CD4-positive, alpha-beta T cell (primary cell): ENCODE data around the gene BABAM2. TPM values are rescaled to one million over a fixed set of nuclear protein-coding genes. Genes with fewer than 3 reads are reported as not detected.
A peak's percentile ranks its signal among the peaks of the same experiment; 100 is the strongest.

Experiments used
- ATAC-seq: fragments of 200-7000 bp; cut with Tn5 transposase; one replicate; pipeline ENCODE4 v1.10.0; 2022; ENCODE audit warnings: mild to moderate bottlenecking; ENCODE audit not compliant: poor library complexity
- CTCF ChIA-PET: fragments of 350-600 bp; sonication (Branson Sonifier 250); formaldehyde crosslinking; loops from one replicate; lab custom pipeline; 2021; ENCODE audit warnings: antibody characterized with exemption, inconsistent platforms; lab: Charles Lee
- POLR2A ChIA-PET: fragments of 350-600 bp; sonication (Branson Sonifier 250); formaldehyde crosslinking; loops from one replicate; lab custom pipeline; 2021; ENCODE audit warnings: antibody characterized with exemption, inconsistent platforms; lab: Charles Lee
- DNase-seq, 14 experiments: peaks; one replicate each; pipeline ENCODE4 v3.0.0-alpha.2; 2013 to 2020; ENCODE audit warnings: mixed read lengths in 2 of 14
- H3K27ac ChIP-seq, 2 donors: one replicate each; pipeline versions ENCODE4 v1.5.1 to v1.7.0; 2013; ENCODE audit warnings: low read length in 2 of 2, low read depth in 1 of 2, mild to moderate bottlenecking in 1 of 2
- H3K27me3 ChIP-seq, 2 experiments: 1 replicate in 1 of 2; 2 replicates in 1 of 2; pipeline versions ENCODE4 v1.6.1 to v1.7.0; 2013; ENCODE audit warnings: low read length in 2 of 2, control low read depth in 1 of 2, mild to moderate bottlenecking in 1 of 2, moderate library complexity in 1 of 2; ENCODE audit not compliant: insufficient read depth in 2 of 2, control insufficient read depth in 1 of 2
- H3K36me3 ChIP-seq: one replicate; pipeline ENCODE4 v1.6.1; 2013; ENCODE audit warnings: low read length, control low read depth; ENCODE audit not compliant: insufficient read depth
- H3K4me1 ChIP-seq: one replicate; pipeline ENCODE4 v1.6.1; 2013; ENCODE audit warnings: low read length, control low read depth; ENCODE audit not compliant: insufficient read depth
- H3K4me3 ChIP-seq: one replicate; pipeline ENCODE4 v1.5.1; 2013; ENCODE audit warnings: mild to moderate bottlenecking, low read length, moderate library complexity
- H3K9me3 ChIP-seq, 2 experiments: 1 replicate in 1 of 2; 2 replicates in 1 of 2; pipeline versions ENCODE4 v1.6.1 to v1.7.0; 2013; ENCODE audit warnings: low read length in 2 of 2, mild to moderate bottlenecking in 2 of 2, control low read depth in 1 of 2, moderate library complexity in 1 of 2; ENCODE audit not compliant: control insufficient read depth in 1 of 2, insufficient read depth in 1 of 2
- H3K27ac Mint-ChIP-seq: one replicate; pipeline ENCODE4 v1.8.0; 2020; ENCODE audit warnings: mixed read lengths
- H3K27me3 Mint-ChIP-seq: one replicate; pipeline ENCODE4 v1.8.0; 2021; ENCODE audit warnings: mixed read lengths
- H3K36me3 Mint-ChIP-seq: one replicate; pipeline ENCODE4 v1.8.0; 2021; ENCODE audit warnings: low read depth, mixed read lengths
- H3K4me1 Mint-ChIP-seq: one replicate; pipeline ENCODE4 v1.8.0; 2021; ENCODE audit warnings: low read depth, mixed read lengths
- H3K4me3 Mint-ChIP-seq: one replicate; pipeline ENCODE4 v1.8.0; 2020; ENCODE audit warnings: mild to moderate bottlenecking, mixed read lengths
- H3K9me3 Mint-ChIP-seq: one replicate; pipeline ENCODE4 v1.8.0; 2020; ENCODE audit warnings: mixed read lengths
- CTCF ChIP-seq: fragments of 200-600 bp; IDR thresholded peaks from one replicate; pipeline ENCODE4 v1.8.0; 2022; ENCODE audit warnings: antibody characterized with exemption, mild to moderate bottlenecking
- intact Hi-C, 2 experiments: fragments of 100-400 bp; cut with DNase I in 1 of 2; cut with micrococcal nuclease in 1 of 2; formaldehyde crosslinking; loops; one replicate each; pipeline versions ENCODE4 v1.15.1 to v1.9.0; 2023 to 2025; cut with DNase I, micrococcal nuclease
- total RNA-seq, 174 experiments: library from RNA in 2 of 174; stranded (reverse) in 2 of 174; gene quantifications; one replicate each; pipeline ENCODE4 v1.2.3 and lab custom pipeline; 2021 to 2026

The BABAM2 gene
- total RNA-seq, 2 experiments from 2014 or later, result 29.2 to 32.8 TPM

- no peaks in the 10 kb centered on the region for H3K27me3 ChIP-seq
- H3K27ac ChIP-seq, result no peak overlapping the region
- no peak for DNase-seq
- no peak for ATAC-seq
- H3K36me3 Mint-ChIP-seq, result peaks cover 17% of the 10 kb centered on the region
- CTCF ChIA-PET, result interaction anchor here (0.9 kb wide), 1 partner anchor 9 kb away, joined by 3 read pairs; no protein-coding TSS in a partner anchor
- H3K4me1 ChIP-seq, result peaks cover 4% of the 10 kb centered on the region
- peaks cover 16% of the 10 kb centered on the region for H3K4me1 Mint-ChIP-seq
- peak overlapping the region; percentile 18 for H3K27ac Mint-ChIP-seq
- intact Hi-C loops, result no loop called here
- no peaks in the 10 kb centered on the region for H3K9me3 Mint-ChIP-seq
- no peak for TF ChIP-seq CTCF
- H3K4me3 Mint-ChIP-seq, result no peak overlapping the region
- H3K4me3 ChIP-seq, result no peak overlapping the region
- no peaks in the 10 kb centered on the region for H3K36me3 ChIP-seq
- POLR2A ChIA-PET, result no interaction called here
- H3K9me3 ChIP-seq, result no peaks in the 10 kb centered on the region
- no peaks in the 10 kb centered on the region for H3K27me3 Mint-ChIP-seq
Observed at GRCh38 chr2:28247290-28247689, 356.8 kb downstream of the BABAM2 start.

GRCh38 chr2:28247734-28248133 lies 357.2 kb downstream of the BABAM2 start:
- CTCF ChIA-PET, result no interaction called here
- DNase-seq (no peak), ATAC-seq (no peak)
- H3K9me3 ChIP-seq, result no peaks in the 10 kb centered on the region
- Mint-ChIP-seq H3K27ac (peak overlapping the region; percentile 18), H3K9me3 (no peaks in the 10 kb centered on the region), H3K27me3 (no peaks in the 10 kb centered on the region), H3K4me1 (peaks cover 20% of the 10 kb centered on the region), H3K4me3 (no peak overlapping the region), H3K36me3 (peaks cover 17% of the 10 kb centered on the region)
- no peak overlapping the region for H3K27ac ChIP-seq
- POLR2A ChIA-PET, result no interaction called here
- peaks cover 4% of the 10 kb centered on the region for H3K4me1 ChIP-seq
- no peaks in the 10 kb centered on the region for H3K27me3 ChIP-seq
- no peak for TF ChIP-seq CTCF
- H3K36me3 ChIP-seq, result no peaks in the 10 kb centered on the region
- intact Hi-C loops, result no loop called here
- H3K4me3 ChIP-seq, result no peak overlapping the region

GRCh38 chr2:28248511-28248910 lies 358.0 kb downstream of the BABAM2 start:
- no peak overlapping the region for H3K4me3 ChIP-seq
- intact Hi-C loops, result no loop called here
- Mint-ChIP-seq H3K36me3 (peaks cover 19% of the 10 kb centered on the region), H3K27me3 (no peaks in the 10 kb centered on the region), H3K9me3 (no peaks in the 10 kb centered on the region), H3K27ac (no peak overlapping the region), H3K4me3 (no peak overlapping the region), H3K4me1 (peaks cover 25% of the 10 kb centered on the region)
- no peak for TF ChIP-seq CTCF
- CTCF ChIA-PET, result interaction anchor here (1.1 kb wide), 1 partner anchor 11 kb away, joined by 3 read pairs; no protein-coding TSS in a partner anchor
- no peak overlapping the region for H3K27ac ChIP-seq
- DNase-seq (no peak), ATAC-seq (no peak)
- no peaks in the 10 kb centered on the region for H3K27me3 ChIP-seq
- H3K36me3 ChIP-seq, result no peaks in the 10 kb centered on the region
- H3K4me1 ChIP-seq, result peaks cover 9% of the 10 kb centered on the region
- H3K9me3 ChIP-seq, result no peaks in the 10 kb centered on the region
- POLR2A ChIA-PET, result no interaction called here
